GM21723 (cell line): ENCODE data around the gene SLC7A14.

ENCODE experiments used
- ATAC-seq: cut with Tn5 transposase; IDR thresholded peaks from one replicate; pipeline ENCODE4 v1.9.1; 2021; ENCODE audit warnings: mild to moderate bottlenecking, moderate library complexity; ENCODE audit not compliant: unreplicated experiment

Gene SLC7A14

DNA sequence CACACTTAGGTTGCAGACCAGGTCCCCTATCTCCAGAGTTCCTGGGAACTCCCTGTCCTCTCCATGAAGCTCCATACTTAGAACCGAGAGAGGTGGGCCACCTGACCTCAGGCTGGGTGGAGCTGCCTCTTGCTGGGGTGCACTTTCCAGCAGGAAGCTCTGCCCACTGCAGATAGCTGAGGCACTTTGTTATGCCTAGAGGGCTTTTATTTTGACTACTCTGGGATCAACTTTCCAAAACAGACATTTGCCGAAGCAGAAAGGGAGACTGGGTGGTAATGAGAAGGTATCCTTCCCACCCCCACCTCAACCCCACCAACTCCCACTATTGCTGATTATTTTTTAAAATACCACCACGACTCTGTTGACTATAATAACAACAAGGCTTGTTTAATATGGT is 112.5 kb downstream of the SLC7A14 start:
- ATAC-seq = no peak

DNA sequence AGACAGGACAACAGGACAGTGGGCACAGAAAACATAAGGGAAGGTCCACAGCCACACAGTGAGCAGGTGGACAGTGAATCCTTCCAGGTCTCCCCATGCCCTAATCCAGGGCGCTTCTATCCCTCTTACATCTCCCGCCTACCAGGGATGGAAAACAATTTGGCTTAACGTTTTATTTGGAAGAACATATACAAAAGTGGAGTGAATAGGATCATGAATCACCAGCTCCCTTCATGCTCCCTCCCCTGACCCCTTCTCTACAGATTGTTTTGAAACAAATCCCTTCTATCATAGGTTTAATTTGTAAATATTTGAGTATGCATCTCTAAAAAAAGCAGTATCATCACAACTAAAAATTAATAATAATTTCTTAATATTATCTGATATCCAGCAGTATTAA is 114.7 kb downstream of the SLC7A14 start:
- no peak for ATAC-seq

DNA sequence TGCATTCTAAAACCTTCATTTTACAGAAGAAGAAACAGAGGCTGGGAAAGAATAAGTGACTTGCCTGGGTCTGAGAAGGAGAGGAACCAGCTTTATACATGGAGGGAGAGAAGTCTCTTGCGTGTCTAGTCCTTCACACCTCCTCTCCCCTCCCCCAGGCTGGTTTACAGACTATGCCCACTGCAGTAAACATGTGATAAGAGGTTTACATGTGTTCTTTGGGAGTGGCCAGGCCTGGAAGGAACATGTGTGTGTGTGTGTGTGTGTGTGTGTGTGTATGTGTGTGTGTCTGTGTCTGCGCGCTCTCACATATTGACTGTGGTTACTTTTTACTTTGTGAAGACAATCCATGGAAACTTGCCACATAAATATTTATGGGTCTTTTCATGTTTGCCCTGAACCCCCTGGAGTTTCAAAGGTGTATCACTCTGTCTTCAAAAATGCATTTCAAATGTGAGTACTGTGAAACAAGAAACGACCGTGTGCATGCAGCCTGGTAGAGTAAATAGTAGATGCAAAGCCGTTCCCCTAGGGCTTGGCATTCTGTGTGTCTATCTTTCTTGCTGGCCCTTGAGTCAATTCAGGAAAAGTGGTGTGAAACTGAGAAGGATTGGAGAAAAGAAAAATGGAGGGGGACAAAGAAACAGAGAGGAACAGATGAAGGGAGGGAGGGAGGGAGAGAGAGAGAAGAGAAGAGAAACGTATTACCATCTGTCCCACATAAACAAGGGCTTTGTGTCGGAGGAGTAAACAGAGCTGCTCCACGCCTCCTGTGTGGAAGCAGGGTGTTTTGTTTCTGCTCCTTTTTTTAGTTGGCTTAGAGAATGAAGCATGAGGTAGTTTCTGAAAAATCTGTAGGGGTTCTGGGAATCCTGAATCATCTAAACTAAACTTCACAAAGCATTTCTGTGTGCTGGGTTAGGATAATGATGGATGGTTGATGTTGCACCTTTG is 115.5 kb downstream of the SLC7A14 start:
- ATAC-seq = no peak

DNA sequence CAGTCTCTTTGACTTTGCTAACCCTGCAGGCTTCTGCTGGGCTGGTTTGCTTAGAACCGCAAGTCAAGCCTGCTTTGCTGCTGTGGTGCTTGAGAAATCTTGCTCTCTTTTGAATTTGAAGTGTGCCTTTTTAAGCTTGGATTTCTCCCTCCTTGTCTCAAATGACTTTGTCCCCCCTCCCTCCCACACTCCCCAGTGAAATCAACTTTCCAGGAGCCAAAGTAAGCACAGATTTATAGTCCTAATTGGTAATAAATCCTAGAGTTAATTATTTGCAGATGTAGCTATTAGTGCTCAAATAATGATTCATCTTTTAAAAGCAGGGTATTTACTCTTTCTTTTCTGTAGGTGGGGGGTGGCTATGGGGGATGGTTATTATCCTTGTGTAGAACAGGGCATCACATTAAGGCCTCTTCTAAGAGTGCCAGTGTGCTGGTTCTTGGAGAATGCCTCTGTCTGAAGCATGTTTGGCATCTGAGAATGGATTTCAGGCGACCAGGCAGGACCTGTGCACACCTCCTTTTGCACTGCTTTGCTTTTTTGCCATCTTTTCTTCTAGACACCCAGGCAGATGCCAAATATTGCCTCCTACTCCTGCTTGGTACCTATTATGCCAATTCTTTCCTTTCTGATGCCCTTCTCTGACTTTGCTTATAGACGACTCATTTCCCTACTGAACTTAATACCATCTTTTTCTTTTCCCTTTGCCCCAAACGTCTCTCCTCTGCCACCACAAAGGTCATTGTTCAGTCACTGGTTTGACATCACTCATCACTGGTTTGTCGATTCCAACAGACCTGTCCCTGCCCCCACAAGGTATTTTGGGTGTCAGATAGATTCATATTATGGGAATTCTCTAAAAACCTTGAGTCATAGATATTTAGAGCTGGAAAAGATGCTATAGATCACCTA is 116.5 kb downstream of the SLC7A14 start:
- ATAC-seq = no peak

DNA sequence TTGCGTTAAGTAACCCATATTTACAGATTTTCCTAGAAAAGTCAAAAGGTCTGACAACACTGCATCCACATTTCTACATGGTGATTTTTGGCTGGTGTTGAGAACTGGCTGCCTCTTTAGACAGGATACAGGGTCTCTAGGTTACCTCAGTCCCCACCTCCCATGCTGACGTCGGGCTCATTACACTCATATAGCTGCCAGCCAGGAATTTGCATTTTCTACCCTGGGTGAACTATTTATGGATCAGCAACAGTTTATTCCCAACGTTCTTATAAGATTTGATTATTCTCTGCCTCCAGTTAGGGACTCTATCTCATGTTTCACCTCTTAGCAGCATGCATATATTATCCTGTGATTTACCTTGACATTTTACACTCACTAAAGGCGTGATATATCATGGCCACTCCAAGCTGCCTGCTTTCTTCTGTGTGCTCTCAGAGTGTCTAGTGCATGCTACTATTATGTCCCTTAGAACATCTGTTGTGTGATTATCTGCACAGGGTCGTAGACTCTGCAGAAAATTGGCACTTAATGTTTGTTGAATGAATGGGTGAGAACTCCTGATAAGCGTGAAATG is 118.2 kb downstream of the SLC7A14 start:
- ATAC-seq = no peak

DNA sequence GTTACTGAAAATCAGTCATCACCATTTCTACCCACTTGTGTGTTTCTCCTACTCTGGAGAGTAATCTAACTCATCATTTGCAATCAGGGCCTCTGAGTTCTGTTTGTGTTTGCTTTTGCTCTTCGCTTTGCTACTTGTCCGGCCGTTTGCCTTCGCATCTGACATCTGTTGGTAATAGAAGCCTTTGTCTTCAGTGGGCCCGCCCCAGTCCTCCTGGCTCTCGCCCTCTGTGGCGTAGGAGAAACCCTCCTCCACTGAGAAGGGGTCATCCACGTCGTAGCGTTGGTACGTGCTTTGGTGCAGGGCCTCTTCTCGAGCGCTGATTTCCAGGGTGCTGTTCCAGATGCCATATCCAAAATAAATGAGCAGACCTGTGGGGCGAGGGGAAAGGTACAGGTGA is 118.9 kb downstream of the SLC7A14 start:
- no peak for ATAC-seq

DNA sequence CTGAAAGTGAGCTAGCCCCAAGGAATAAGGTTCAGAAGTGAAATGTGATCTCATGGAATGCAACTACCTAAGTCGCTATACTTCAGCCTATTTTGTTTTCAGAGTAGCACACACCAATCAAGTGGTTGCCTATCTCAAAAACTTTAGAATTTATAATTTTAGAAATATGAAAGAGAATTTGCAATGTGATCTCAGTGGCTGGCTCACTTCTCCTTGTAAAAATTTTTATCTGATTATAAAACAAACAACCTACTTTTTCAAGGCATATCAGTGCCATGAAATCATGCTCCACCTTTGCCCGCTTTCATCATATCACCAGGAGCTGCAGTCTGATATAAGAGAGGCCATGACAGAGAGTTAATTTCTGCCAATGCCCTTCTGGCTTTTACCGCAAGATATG is 119.9 kb downstream of the SLC7A14 start:
- ATAC-seq = no peak

DNA sequence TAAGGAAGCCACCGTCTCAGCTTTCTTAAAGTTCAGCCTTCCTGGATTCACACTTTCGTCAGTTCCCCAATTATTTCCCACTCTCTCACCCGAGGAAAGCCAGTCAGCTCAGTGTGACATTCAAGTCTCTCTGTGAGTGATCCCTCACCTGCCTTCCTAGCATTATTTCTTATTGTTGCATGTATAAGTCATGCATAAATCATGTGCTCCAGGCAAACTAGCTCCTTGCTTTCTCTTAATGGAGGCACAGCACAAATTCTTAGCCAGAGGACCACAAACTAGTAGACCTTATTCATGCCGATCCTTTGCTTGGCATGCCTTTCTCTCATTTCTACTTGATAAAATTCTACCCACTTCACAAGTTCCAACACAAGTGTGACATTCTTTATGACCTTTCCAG is 122.9 kb downstream of the SLC7A14 start:
- no peak for ATAC-seq

DNA sequence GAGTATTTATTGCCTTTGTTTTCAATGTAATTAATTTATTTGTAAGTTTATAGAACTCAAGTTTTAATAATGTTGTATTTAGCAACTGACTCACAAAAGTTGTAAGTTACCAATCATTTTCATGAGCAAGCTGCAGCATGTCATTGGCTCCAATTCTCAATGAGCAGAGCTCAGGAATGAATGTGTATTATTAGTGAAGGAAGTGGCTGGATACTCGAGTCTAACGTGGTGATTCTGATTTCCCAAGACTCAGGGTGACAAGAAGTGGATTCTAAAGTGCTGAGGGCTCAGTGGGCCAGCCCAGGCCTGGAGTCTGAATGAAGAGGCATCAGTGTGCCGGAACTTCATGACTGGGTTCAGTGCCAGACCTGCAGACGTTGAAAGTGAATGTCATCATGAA is 127.6 kb downstream of the SLC7A14 start:
- no peak for ATAC-seq

DNA sequence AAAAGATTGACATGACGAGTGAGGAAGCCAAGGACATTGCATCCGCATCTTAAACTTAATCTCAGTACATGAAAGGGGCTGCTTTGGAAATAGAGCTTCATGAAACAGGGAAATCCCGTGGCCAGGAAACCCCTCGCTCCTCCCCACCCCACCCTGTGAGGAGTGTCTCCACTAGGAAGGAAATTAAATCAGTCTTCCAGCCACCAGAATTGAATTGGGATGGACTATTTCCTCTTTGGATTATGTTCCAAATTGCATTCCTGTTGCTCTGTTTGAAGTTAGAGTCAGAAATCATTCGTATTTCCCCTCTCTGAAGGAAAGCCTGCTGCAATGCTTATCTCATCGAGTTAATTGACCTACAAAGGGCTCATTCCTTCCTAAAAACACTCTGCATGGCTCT is 131.4 kb downstream of the SLC7A14 start:
- no peak for ATAC-seq

DNA sequence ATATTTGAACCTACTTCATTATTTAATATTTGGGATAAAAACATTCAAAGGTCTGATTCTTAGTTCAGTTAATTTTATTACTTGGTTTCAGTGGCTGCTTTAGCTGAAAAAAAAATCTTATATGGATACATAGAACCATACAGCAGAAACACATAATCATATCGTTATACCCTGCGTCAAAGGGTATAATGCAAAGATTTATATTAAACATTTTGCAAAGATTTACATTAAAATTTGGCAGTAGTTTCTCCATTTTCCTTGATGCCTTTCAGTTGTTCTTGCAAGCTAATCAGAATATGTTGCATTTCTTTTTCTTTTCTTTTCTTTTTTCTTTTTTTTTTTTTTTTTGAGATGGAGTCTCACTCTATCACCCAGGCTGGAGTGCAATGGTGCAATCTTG is 135.8 kb downstream of the SLC7A14 start:
- no peak for ATAC-seq

DNA sequence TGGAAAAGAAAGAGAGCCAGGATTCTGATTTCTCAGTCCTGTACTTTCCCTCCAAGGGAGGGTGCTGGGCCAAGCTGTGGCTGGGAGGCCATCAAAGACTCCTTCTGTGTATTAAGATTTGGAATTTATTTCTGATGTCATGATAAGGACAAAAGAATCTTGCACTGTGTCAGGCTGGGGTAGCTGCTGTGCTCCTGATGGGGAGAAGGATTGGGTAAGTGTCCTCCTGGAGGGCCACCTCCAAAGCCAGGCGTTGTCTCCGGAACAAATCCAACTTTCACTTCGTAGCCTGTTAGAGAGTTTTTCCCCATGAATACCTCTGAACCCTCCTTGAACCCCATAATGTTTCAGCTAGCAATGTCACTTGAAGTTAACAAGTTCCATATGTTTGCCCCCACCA is 137.3 kb downstream of the SLC7A14 start:
- no peak for ATAC-seq

DNA sequence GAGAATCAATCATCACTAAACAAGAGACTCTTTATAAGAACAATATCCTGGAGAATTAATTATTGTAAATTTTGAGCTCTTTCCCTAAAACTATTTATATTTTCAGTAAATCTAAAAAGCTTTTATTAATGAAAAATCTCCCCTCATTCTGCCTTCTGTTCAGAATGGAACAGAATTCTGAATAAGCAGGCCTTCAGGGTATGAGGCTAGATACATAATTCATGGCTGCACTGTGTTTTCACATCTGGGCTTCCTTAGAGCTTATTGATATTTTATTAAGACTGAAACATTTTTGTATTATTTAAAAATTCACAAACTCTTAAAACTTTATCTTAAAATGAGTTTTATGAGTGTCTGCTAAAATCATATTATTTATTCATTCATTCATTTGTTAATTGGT is 142.4 kb downstream of the SLC7A14 start:
- no peak for ATAC-seq

DNA sequence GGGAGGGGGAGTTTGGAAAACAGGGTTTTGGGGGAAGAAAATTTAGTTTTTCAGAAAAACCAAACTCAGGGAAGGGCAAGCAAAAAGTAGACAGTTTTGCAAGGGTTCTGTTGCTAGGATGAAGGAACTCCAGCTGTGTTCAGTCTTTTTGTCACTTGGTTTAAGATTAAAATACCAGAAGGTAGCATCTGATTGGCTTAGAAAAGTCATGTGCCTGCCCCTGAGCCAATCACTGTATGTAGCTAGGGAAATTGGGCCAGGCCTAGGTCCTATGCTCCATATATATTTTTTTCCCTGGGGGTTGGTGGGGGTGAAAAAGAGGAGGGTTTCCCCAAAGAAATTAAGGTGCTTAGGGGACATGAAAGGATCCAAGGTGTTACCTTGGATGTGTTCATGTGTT is 142.9 kb downstream of the SLC7A14 start:
- no peak for ATAC-seq

DNA sequence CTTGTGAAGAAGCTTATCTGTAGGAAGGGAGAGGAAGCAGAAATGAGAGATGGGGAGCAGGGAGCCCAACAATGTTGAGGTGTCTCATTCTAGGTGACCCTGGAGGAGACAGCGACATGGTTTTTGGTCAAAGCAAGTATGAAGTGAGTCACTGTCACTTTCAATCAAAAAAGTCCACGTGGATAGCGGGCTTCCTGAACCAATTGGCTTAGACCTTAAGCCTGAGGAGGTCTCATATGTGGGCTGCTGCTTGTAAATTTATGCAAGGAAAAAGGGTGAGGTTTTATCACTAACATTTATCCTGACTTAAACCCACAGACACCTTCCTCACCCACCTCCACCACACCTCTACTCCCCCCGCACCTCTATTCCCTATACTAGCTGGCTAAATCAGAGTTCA is 144.5 kb downstream of the SLC7A14 start:
- no peak for ATAC-seq

DNA sequence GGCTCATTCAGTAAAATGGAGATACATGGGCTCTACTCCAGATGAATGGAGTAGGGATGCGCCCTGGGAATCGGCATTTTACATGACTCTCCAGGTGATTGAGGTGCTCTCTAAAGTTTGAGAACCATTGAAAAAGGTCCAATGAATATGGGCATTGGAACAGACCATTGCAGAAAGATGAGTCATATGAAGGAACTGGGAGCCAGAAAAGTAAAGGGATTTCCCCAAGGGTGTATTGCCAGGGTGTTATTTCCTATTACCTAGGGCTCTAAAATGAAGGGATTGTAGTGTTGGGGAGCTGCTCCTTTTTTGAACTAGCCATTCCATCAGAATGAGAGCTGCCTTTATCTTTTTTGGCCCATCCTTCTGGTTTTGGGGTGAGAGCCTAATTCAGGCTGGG is 145.5 kb downstream of the SLC7A14 start:
- ATAC-seq = no peak

DNA sequence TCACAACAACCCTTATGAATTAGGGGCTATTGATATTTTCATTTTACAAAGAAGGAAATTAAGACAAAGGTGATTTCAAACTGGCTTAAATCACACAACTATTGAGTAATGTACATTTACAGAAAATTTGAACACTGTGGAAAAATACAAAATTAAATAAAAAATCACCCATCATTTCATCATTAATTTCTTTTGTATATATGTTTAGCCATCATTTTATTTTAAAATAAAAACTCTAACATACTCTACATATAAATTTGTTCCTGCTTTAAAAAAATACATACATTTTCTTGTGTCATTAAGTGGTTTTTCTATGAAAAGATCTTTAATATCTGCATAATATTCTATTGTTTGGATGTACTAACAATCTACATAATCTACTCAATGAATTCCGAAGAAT is 147.0 kb downstream of the SLC7A14 start:
- no peak for ATAC-seq

DNA sequence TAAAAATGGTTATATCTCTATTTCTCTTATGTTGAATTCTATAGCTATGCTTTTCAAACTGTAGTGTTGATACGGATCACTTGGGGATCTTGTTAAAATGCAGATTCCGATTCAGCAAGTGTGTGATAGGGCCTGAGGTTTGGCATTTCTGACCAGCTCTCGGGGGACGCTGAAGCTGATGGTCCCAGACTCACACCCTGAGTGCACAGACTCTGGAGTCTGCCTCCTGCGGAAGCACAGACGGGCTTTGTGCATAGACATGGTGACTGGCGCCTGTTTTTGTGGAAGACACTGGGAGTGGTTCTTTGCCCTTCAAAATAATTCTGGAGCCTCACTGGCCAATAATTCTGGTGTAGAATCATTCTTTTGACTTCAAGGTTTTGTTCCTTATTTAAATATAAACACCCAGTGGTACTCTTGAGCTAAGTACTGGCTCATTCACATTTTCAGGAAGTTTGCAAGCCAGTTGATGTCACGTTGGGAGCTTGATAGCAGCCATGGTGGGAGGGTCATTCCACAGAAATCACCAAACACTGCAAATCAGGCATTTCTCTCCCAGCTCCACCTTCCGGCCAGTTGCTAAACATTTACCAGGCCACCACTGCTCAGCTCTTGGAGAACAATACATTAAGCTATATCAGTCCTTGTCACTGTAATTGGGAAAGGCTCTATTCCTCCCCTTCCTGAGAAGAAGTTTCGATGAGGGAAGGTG is 148.0 kb downstream of the SLC7A14 start:
- no peak for ATAC-seq

DNA sequence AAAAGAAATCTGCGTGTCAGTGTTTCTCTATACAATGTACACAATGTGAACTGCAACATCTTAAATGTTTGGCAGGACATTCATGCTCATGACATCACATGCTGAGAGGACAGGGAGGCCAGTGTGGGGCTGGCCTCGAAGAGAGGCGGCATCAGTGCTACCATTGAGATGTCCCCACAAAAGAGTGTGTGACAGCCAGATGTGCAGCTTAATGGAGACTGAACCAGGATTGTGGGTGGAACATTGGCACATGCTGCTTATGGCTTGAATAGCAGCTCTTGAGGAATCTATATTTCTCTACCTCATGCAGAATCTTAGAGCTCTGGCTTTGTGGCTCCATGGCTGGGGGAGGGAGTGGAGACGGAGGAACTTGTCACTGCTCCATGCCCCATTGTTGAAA is 148.7 kb downstream of the SLC7A14 start:
- ATAC-seq = no peak

DNA sequence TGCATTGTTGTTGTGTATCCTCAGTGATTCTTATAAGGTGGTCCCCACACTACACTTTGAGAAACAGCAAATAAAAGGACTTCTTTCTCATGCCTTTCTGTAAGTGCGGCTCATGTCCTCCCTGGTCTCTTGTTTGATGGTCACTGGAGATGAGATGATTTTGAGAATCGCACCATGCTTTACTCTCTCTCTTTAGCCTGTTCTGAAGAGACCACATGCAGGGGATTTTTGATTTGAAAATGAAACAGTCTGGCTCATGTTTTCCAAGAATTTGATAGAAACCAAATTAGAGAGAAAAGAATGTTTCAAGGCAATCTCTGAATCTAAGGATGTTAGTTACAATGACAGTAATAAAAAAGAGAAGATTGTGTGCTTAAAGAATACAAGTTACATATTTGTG is 149.2 kb downstream of the SLC7A14 start:
- ATAC-seq = no peak

DNA sequence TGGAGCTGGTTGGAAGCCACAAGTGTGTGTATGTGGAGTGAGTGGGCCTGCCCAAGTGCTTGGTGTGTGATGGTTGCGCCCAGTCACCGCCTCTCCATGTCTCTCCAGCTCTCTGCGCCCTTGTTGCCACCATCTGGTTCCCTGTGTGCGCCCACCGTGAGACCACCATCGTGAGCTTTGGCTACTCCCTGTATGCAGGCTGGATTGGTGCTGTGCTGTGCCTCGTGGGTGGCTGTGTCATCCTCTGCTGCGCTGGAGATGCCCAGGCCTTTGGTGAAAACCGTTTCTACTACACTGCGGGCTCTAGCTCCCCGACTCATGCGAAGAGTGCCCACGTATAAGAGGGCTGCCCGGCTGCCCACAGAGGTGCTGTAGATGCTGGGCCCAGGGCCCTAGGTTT is 153.5 kb downstream of the SLC7A14 start:
- no peak for ATAC-seq
